Gastrocnemius medialis (tissue), 4 donors: ENCODE measurements around the gene IKZF2.
A peak's percentile ranks its signal among the peaks of the same experiment; 100 is the strongest.

Experiments
- CTCF ChIP-seq, 5 experiments: fragments of 450-650 bp in 3 of 5; fragments of 200-600 bp in 2 of 5; sonication (generic) in 2 of 5; IDR thresholded peaks in 4 of 5; conservative IDR thresholded peaks in 1 of 5; 1 replicate in 4 of 5; 2 replicates in 1 of 5; pipeline ENCODE4 v1.5.1; 2016 to 2019; ENCODE audit warnings: antibody characterized with exemption in 5 of 5, mild to moderate bottlenecking in 3 of 5, moderate library complexity in 3 of 5
- POLR2A ChIP-seq, 2 donors: fragments of 450-650 bp; IDR thresholded peaks; one replicate each; pipeline ENCODE4 v1.6.1; 2017; ENCODE audit warnings: antibody characterized with exemption in 2 of 2, mild to moderate bottlenecking in 2 of 2, moderate library complexity in 2 of 2

- no peak for TF ChIP-seq POLR2A (IDR thresholded peaks at IDR 0.05)
- peak in 4 of 5 experiments; percentile 15 to 62 (median 44) for TF ChIP-seq CTCF (IDR thresholded peaks at IDR 0.05 in 4 of 5, conservative IDR thresholded peaks at IDR 0.05 in 1 of 5)
Measured at GRCh38 chr2:213152065-213152794, 818 bp upstream of the IKZF2 start.
